Measurements from ENCODE around the gene HDAC9.

DNA sequence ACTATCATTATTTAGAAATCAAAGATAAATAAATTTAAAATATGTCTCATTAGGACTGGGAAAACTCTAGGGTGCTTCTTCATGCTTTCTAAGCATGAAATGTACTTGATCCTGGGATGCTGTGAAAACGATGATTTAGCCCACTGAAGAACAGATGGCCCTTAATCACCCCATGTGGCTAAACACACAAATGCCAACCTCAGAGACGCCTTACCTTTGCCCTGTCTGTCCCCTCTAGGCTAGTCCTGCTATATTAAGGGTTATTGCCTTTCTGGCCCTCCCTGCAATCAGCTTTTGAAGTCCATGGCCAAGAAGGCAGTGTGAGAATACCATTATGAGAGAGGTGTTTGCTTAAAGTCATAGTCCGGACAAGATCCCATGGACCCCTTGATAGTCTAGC is 404.7 kb downstream of the HDAC9 start:
- TF ChIP-seq RARB (CRISPR knock-in tag; IDR thresholded peaks at IDR 0.05) (no peak), ZC3H10 (CRISPR knock-in tag; IDR thresholded peaks at IDR 0.05) (no peak), ZNF8 (CRISPR knock-in tag; IDR thresholded peaks at IDR 0.05) (no peak), SNAI2 (CRISPR knock-in tag; IDR thresholded peaks at IDR 0.05) (no peak), GLIS3 (CRISPR knock-in tag; IDR thresholded peaks at IDR 0.05) (no peak), ESRRG (CRISPR knock-in tag; IDR thresholded peaks at IDR 0.05) (no peak)
- TF ChIP-seq, protein P1, sequence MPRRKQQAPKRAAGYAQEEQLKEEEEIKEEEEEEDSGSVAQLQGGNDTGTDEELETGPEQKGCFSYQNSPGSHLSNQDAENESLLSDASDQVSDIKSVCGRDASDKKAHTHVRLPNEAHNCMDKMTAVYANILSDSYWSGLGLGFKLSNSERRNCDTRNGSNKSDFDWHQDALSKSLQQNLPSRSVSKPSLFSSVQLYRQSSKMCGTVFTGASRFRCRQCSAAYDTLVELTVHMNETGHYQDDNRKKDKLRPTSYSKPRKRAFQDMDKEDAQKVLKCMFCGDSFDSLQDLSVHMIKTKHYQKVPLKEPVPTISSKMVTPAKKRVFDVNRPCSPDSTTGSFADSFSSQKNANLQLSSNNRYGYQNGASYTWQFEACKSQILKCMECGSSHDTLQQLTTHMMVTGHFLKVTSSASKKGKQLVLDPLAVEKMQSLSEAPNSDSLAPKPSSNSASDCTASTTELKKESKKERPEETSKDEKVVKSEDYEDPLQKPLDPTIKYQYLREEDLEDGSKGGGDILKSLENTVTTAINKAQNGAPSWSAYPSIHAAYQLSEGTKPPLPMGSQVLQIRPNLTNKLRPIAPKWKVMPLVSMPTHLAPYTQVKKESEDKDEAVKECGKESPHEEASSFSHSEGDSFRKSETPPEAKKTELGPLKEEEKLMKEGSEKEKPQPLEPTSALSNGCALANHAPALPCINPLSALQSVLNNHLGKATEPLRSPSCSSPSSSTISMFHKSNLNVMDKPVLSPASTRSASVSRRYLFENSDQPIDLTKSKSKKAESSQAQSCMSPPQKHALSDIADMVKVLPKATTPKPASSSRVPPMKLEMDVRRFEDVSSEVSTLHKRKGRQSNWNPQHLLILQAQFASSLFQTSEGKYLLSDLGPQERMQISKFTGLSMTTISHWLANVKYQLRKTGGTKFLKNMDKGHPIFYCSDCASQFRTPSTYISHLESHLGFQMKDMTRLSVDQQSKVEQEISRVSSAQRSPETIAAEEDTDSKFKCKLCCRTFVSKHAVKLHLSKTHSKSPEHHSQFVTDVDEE (CRISPR knock-in tag; IDR thresholded peaks at IDR 0.05), result no peak
- TF ChIP-seq, protein P2, sequence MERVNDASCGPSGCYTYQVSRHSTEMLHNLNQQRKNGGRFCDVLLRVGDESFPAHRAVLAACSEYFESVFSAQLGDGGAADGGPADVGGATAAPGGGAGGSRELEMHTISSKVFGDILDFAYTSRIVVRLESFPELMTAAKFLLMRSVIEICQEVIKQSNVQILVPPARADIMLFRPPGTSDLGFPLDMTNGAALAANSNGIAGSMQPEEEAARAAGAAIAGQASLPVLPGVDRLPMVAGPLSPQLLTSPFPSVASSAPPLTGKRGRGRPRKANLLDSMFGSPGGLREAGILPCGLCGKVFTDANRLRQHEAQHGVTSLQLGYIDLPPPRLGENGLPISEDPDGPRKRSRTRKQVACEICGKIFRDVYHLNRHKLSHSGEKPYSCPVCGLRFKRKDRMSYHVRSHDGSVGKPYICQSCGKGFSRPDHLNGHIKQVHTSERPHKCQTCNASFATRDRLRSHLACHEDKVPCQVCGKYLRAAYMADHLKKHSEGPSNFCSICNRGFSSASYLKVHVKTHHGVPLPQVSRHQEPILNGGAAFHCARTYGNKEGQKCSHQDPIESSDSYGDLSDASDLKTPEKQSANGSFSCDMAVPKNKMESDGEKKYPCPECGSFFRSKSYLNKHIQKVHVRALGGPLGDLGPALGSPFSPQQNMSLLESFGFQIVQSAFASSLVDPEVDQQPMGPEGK (CRISPR knock-in tag; IDR thresholded peaks at IDR 0.05; ENCODE audit: borderline replicate concordance), result no peak
- TF ChIP-seq, protein P3, sequence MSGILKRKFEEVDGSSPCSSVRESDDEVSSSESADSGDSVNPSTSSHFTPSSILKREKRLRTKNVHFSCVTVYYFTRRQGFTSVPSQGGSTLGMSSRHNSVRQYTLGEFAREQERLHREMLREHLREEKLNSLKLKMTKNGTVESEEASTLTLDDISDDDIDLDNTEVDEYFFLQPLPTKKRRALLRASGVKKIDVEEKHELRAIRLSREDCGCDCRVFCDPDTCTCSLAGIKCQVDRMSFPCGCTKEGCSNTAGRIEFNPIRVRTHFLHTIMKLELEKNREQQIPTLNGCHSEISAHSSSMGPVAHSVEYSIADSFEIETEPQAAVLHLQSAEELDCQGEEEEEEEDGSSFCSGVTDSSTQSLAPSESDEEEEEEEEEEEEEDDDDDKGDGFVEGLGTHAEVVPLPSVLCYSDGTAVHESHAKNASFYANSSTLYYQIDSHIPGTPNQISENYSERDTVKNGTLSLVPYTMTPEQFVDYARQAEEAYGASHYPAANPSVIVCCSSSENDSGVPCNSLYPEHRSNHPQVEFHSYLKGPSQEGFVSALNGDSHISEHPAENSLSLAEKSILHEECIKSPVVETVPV (CRISPR knock-in tag; IDR thresholded peaks at IDR 0.05), result no peak

All from SK-N-SH treated with all-trans-retinoic acid at 6 μM for 48 hours (cell line).